PFSK-1 (cell line): ENCODE measurements around the gene MN1.

Experiments
- FOXP2 ChIP-seq: optimal IDR thresholded peaks from 2 replicates; pipeline ENCODE3; 2011; ENCODE audit warnings: borderline replicate concordance, control low read depth, inconsistent platforms; ENCODE audit not compliant: insufficient read depth; ENCODE audit errors: extremely low read length, extremely low read depth
- POLR2AphosphoS5 ChIP-seq: IDR thresholded peaks from 2 replicates; pipeline ENCODE4 v1.6.1; 2012; ENCODE audit warnings: low read depth, mild to moderate bottlenecking, control low read depth, low read length, moderate library complexity
- SIN3A ChIP-seq: IDR thresholded peaks from 2 replicates; pipeline ENCODE4 v1.6.1; 2012; ENCODE audit warnings: mild to moderate bottlenecking, low read length, moderate library complexity, borderline replicate concordance; ENCODE audit not compliant: insufficient read depth
- TAF1 ChIP-seq: IDR thresholded peaks from 2 replicates; pipeline ENCODE4 v1.6.1; 2012; ENCODE audit warnings: low read length, control low read depth, borderline replicate concordance; ENCODE audit not compliant: insufficient read depth
- TF ChIP-seq, protein P1 (sequence below), 2 experiments: IDR thresholded peaks; 2 replicates each; pipeline versions ENCODE4 v1.6.1 to v1.8.0; 2011 to 2012; ENCODE audit warnings: low read depth in 2 of 2, low read length in 2 of 2, control low read depth in 1 of 2, inconsistent platforms in 1 of 2, mild to moderate bottlenecking in 1 of 2, moderate library complexity in 1 of 2; ENCODE audit not compliant: insufficient read depth in 1 of 2

Gene MN1

DNA sequence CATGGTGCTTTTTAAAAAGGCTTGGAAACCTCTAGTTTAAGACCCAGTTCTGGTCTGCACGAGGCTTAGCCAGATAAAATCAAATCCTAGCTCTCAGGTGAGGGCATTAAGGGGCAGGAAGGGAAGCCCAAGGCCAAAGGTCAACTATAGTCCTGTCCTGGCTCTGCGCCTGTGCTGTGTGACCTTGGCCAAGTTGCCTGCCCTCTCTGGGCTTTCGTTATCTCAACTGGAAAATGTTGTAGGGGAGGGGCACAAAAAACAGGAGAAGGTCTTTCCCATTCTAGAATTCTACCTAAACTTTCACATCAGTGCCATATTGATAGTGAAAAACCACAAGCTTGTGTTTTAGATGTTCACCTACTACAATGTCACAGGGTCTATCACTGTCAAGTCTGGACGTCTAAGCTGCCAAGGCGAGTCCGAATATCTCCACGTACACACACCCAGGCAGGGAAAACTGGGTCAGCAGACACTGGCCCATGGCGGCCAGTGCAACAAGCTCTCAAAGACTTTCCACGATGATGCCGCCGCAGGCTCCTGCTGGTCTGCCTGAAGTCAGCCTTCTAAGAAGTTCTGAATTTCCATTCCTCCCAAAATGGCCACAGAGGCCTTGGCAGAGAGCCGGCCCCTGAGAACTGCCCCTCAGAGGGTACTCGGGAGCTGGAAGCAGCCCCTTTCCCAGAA lies 18.0 kb downstream of the MN1 start:
- TF ChIP-seq SIN3A (no peak), FOXP2 (no peak), POLR2AphosphoS5 (no peak), TAF1 (no peak)
- TF ChIP-seq, protein P1, sequence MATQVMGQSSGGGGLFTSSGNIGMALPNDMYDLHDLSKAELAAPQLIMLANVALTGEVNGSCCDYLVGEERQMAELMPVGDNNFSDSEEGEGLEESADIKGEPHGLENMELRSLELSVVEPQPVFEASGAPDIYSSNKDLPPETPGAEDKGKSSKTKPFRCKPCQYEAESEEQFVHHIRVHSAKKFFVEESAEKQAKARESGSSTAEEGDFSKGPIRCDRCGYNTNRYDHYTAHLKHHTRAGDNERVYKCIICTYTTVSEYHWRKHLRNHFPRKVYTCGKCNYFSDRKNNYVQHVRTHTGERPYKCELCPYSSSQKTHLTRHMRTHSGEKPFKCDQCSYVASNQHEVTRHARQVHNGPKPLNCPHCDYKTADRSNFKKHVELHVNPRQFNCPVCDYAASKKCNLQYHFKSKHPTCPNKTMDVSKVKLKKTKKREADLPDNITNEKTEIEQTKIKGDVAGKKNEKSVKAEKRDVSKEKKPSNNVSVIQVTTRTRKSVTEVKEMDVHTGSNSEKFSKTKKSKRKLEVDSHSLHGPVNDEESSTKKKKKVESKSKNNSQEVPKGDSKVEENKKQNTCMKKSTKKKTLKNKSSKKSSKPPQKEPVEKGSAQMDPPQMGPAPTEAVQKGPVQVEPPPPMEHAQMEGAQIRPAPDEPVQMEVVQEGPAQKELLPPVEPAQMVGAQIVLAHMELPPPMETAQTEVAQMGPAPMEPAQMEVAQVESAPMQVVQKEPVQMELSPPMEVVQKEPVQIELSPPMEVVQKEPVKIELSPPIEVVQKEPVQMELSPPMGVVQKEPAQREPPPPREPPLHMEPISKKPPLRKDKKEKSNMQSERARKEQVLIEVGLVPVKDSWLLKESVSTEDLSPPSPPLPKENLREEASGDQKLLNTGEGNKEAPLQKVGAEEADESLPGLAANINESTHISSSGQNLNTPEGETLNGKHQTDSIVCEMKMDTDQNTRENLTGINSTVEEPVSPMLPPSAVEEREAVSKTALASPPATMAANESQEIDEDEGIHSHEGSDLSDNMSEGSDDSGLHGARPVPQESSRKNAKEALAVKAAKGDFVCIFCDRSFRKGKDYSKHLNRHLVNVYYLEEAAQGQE (IDR thresholded peaks at IDR 0.05; ENCODE audit: insufficient read depth in 1 of 2, low read depth in 2 of 2, low read length in 2 of 2): no peak

DNA sequence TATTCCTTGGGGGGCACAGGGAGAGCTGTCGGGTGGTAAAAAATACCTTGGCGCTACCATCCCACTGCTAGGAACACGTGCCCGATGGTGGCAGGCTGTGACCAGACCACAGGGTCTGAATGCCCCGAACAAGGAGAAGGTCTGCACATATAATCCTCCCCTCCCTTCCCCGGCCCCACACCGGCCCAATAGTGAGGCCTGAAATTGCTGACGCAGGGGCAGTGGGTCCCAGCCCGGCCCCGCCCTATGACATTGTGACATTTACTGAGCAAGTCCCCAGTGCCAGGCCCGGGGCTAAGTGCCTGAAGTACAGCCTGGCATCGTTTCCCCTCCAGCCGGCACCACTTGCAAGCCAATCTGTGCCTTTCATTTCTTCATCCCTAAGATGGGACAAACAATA lies 19.5 kb downstream of the MN1 start:
- TF ChIP-seq TAF1 (no peak), POLR2AphosphoS5 (no peak), FOXP2 (no peak), SIN3A (no peak)
- TF ChIP-seq, protein P1 (IDR thresholded peaks at IDR 0.05; ENCODE audit: insufficient read depth in 1 of 2, low read depth in 2 of 2, low read length in 2 of 2): no peak

DNA sequence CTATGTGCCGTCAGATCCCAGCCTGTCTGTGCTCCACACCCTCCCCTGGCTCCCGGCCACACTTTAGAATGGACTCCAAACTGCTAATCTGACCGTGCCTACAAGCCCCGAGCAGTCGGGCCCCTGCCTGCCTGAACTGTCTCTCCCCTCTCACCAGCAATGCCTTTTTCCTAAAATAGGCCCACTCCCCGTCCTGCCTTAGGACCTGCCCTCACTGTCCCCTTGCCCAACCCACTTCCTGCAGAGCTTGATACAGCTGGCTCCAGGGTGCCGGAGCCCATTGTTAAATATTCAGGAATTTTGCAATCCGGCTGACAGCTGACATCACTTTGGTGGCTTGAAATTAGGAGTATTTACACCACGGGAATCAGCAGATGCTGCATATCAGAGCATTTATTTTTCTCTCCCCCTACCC lies 21.4 kb downstream of the MN1 start:
- TF ChIP-seq TAF1: no peak
- TF ChIP-seq FOXP2: no peak
- TF ChIP-seq POLR2AphosphoS5: no peak
- TF ChIP-seq, protein P1 (IDR thresholded peaks at IDR 0.05; ENCODE audit: insufficient read depth in 1 of 2, low read depth in 2 of 2, low read length in 2 of 2): no peak
- no peak for TF ChIP-seq SIN3A

DNA sequence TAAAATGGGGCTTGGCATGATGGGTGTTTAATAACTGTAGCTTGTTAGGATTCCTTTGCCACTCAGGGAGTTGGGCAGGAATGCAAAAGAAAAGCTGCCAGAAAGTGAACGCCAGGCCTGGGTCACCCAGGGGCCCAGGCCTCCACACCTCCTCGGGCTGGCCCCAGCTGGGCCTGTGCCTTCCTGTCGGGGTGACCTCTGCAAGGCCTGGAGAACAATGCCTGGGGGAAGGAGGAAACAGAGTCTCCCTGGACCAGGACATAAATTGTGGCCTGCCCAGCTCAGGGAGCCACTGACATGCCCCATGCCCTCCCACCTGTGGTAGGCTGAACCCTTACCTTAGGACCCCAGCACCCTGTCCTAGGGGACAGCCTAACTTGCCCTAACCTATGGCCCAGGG lies 21.9 kb downstream of the MN1 start:
- TF ChIP-seq TAF1: no peak
- TF ChIP-seq SIN3A: no peak
- TF ChIP-seq, protein P1 (IDR thresholded peaks at IDR 0.05; ENCODE audit: insufficient read depth in 1 of 2, low read depth in 2 of 2, low read length in 2 of 2): no peak
- TF ChIP-seq FOXP2: no peak
- no peak for TF ChIP-seq POLR2AphosphoS5
